ENCODE measurements around the gene KRT73.

- no peak for TF ChIP-seq CTCF (IDR thresholded peaks at IDR 0.05)
- no peak for TF ChIP-seq POLR2A (IDR thresholded peaks at IDR 0.05)
Measured at GRCh38 chr12:52590021-52590420, 28.3 kb downstream of the KRT73 start.

All from right lobe of liver (tissue), 4 donors.